ENCODE data around the gene IP6K3.

DNA sequence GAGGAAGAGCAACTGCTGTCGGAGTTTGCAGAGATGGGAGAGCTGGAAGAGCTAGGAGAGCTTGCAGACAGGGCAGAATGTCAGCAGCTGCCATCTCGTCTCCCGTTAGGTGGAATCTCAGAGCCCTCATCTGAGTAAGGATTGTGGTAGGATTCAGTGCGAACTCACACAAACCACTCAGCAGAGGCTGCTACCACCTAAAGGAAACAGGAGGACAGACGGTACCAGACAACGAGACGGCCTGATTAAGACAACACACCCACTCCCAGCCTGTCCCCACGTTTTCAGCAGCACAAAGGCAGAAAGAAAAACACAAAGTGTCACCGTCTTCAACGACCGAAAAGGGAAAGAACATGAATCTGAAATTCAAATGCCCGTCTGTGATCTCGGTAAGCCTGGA, 38.1 kb upstream of the IP6K3 start:
- TF ChIP-seq, protein P1, sequence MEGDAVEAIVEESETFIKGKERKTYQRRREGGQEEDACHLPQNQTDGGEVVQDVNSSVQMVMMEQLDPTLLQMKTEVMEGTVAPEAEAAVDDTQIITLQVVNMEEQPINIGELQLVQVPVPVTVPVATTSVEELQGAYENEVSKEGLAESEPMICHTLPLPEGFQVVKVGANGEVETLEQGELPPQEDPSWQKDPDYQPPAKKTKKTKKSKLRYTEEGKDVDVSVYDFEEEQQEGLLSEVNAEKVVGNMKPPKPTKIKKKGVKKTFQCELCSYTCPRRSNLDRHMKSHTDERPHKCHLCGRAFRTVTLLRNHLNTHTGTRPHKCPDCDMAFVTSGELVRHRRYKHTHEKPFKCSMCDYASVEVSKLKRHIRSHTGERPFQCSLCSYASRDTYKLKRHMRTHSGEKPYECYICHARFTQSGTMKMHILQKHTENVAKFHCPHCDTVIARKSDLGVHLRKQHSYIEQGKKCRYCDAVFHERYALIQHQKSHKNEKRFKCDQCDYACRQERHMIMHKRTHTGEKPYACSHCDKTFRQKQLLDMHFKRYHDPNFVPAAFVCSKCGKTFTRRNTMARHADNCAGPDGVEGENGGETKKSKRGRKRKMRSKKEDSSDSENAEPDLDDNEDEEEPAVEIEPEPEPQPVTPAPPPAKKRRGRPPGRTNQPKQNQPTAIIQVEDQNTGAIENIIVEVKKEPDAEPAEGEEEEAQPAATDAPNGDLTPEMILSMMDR (optimal IDR thresholded peaks at IDR 0.05 in 1 of 3, IDR thresholded peaks at IDR 0.05 in 1 of 3, conservative IDR thresholded peaks at IDR 0.05 in 1 of 3; ENCODE audit: extremely low read depth in 1 of 3, insufficient read depth in 2 of 3, low read length in 3 of 3): no peak
- TF ChIP-seq EZH2 (IDR thresholded peaks at IDR 0.05; ENCODE audit: low read length): no peak

Data from keratinocyte (primary cell).